Activated gamma-delta T cell (primary cell): Measurements from ENCODE around the gene ZNF442.
"Not testable (repeated sequence)": the region's sequence is repeated elsewhere in the genome, so short reads cannot be mapped to it uniquely, and the experiment has no call there.

Experiments
- DNase-seq: peaks from one replicate; lab custom pipeline; 2025; lab: John Stamatoyannopoulos, UW
- total RNA-seq, 2 donors: gene quantifications; one replicate each; lab custom pipeline; 2026; lab: John Stamatoyannopoulos, UW

Gene ZNF442
- 5.3 to 8.8 reads per million in 2 donors for total RNA-seq

DNA sequence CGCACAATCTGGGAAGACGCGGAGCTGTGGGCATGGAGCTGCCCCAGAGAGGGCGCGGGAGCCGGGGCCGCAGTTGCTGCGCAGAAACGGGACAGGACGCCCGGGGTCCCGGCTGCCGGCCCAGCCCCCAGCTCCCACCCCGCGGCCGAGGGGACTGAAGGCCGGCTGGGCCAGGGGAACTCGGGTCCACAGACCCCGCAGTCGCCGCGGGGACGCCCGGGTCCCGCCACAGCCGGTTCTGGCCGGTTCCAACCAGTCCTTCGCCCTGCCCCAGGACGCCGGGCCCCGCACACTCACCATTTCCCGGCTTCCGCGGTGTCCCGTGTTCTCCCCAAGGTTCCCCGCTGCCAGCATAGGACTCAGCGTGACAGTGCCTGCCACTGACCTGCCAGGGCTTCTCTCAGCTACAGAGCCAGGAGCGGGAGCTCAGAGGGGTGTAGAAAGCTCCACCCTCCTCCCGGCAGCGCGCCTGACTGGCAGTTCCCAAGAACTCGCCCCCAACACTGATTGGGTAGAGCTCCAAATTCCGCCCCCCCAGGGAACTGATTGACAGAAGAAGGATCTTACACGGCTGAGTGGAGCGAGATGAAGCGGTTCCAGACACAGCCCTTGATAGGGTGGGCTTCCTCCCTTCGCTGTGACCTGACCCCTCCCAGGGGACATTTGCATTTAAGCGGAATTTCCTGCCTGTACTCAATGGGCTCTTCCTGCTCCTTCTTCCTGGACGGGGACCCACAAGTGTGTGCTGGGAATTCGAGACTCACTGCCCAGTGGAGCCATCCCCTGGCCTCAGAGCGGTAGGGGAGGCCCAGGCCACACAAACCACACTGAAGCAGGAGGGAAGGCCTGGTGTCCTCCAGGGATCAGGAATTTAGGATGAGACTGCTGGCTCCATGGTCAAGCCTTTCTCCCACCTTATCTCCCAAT is at the start of gene ZNF442:
TSS of gene ZNF442 (minus strand) at position 448 of the 927 bp plus-strand sequence. CDS start 2,052 bp downstream, outside the sequence.
- peak; percentile 35 for DNase-seq

GRCh38 chr19:12411893-12412292 is 46.4 kb upstream of the ZNF442 start:
- DNase-seq, result no peak

DNA sequence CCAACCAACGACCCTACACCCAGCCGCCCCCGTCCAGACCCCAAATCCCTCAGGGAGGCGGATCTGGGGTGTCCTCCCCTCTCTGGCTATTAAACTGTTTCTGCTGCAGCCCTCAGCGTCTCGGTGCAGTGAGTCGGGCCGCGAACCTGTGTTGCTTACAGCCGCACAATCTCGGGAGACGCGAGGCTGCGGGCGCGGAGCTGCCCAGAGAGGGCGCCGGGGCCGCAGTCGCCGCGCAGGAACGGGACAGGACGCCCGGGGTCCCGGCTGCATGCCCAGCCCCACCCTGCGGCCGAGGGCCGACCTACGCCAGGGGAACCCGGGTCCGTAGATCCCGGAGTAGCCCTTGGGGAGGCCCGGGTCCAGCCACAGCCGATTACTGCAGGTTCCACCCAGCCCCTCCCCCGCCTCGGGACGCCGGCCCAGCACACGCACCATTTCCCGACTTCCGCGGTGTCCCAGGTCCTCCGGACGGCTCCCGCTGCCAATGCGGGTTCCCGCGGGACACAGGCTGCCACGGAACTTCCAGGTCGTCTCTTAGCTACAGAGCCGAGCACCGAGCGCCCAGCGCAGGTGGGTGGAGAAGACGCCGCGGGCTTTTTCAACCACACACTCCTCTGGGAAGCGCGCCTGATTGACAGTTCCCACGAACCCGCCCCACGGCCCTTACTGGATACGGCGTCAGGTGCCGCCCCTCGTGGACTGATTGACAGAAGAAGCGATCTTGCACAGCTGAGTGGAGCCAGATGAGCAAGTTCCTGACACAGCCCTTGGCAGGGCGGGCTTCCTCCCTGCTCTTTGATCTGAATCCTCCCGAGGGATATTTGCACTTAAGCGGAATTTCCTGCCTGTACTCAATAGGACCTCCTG is 35.4 kb upstream of the ZNF442 start, which contains the start of gene ZNF799:
TSS of gene ZNF799 (minus strand) at position 639 of the 870 bp plus-strand sequence. CDS start at position 438, 201 bp downstream.
- DNase-seq, result peak; percentile 39

GRCh38 chr19:12399901-12400632 is 34.6 kb upstream of the ZNF442 start:
- DNase-seq, result not testable (repeated sequence)

DNA sequence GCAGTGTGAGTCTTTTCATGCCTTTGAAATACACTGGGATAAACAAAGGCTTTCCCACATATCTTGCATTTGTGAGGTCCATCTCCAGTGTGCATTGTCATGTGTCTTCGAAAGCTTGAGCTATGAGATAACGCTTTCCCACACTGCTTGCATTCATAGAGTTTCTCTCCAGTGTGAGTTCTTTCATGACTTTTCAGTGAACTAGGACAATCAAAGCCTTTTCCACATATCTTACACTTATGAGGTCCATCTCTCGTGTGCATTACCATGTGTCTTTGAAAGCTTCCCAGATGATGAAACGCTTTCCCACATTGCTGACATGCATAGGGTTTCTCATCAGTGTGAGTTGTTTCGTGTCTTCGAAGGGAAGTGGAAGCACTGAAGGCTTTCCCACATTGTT is 25.7 kb upstream of the ZNF442 start:
- not testable (repeated sequence) for DNase-seq

DNA sequence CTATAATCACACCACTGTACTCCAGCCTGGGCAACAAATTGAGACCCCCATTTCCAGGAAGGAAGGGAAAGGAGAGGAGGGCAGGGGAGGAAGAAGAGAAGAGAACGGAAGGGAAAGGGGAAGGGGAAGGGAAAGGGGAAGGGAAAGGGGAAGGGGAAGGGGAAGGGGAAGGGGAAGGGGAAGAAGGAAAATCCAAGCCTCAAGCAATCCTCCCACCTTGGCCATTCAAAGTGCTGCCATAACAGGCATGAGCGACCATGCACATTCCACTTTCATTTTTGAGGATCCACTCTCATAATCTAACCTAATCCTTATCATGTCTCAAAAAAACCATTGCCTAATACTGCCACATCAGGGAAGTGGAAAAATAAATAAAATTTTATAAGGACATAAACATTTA is 20.9 kb upstream of the ZNF442 start:
- DNase-seq, result not testable (repeated sequence)

- no peak for DNase-seq
Measured at GRCh38 chr19:12380444-12380737, 14.9 kb upstream of the ZNF442 start.

GRCh38 chr19:12379732-12380443 is 14.4 kb upstream of the ZNF442 start:
- DNase-seq, result no peak

GRCh38 chr19:12374026-12374425 is 8.5 kb upstream of the ZNF442 start:
- no peak for DNase-seq

DNA sequence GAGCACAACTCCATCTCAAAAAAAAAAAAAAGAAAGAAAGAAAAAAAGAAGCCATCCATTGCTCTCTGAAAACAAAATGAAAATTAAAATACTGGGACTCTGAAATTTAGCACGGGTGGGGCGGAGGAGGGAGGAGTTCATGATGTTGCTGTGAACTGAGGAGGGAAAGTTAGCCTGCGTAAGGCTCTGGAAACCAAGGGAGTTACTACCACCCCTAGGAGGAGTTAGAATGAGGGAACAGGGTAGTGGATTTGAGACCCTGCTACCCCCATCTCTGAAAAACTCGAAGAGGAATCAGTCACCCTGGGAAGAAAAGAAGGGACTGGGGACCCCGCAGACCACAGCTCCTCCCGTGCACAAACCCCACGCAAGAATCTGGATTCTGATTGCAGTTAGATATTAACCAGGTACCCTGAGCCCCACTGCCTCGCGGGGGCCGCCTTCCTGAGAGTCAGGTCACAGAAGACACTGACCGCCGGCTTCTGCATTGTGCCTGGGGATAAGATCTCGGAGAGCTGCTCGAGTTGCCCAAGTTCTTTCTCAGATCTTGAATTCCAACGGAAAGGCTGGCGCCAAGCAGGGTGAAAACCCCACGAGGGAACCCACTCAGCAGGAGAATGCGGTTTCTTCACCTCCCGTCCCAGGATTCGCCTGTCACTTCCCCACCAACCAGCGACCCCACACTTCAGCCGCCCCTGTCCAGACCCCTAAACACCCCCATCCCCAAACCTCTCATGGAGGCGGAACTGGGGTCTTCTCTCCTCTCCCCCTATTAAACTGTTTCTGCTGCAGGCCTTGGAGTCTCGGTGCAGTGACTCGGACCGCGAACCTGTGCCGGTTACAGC is 870 bp downstream of the ZNF442 start:
- DNase-seq, result no peak

- DNase-seq, result not testable (repeated sequence)
Measured at GRCh38 chr19:12362236-12362635, 3.2 kb downstream of the ZNF442 start.

DNA sequence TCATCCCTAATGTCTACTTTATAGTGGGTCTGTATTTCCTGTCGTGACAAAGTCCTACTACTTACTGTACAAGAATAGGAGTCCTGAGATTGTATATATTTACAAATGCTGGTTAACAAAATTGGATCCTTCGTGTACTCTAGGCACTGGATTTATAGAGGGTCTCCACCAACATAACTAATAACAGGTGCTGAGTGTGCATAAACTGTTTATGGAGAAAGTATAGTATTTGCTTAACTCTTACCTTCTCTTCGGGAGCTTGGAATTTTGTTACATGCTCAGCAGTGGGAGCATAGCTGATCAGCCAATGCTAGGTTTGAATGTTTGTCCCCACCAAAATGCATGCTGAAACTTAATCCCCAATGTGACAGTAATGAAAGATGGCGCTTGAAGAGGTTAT is 12.1 kb downstream of the ZNF442 start:
- no peak for DNase-seq

DNA sequence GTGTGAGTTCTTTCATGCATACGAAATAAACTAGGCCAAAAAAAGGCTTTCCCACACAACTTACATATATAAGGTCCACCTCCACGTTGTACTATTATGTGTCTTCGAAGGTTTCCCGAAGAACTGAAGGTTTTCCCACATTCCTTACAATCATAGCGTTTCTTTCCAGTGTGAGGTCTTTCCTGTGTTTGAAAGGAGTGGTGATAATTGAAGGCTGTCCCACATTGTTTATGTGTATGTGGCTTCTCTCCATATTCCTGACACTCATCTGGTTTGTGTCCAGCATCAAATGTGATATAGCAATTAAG is 14.6 kb downstream of the ZNF442 start:
- no peak for DNase-seq

DNA sequence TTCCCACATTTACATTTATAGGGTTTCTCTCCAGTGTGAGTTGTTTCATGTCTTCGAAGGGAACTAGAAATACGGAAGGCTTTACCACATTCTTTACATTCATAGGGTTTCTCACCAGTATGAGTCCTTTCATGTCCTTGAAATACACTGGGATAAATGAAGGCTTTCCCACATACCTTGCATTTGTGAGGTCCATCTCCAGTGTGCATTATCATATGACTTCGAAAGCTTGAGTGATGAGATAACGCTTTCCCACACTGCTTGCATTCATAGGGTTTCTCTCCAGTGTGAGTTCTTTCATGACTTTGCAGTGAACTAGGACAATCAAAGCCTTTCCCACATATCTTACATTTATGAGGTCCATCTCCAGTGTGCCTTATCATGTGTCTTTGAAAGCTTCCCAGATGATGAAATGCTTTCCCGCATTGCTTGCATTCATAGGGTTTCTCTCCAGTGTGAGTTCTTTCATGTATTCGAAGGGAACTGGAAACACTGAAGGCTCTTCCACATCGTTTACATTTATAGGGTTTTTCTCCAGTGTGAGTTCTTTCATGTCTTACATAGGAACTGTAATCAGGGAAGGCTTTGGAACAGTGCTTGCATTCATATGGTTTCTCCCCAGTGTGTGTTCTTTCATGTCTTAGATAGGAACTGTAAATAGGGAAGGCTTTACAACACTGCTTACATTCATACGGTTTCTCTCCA is 15.1 kb downstream of the ZNF442 start:
- no peak for DNase-seq

DNA sequence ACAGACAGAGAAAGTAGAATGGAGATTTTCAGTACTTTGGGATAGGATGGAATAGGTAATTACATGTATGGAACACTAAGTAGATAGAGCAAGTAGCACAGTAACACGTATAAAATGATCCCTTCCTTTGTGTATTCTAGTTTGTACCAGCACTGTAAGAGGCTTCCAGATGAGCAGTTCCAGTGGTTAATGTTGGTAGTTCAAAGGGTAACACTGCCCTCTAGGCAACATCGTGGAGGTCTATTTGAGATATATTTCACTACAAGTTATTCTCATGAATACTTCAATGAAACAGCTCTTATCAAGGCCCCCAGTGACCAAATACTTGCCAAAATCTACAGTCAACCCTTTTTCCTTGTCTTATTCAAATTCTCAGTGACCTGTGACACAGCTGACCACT is 18.6 kb downstream of the ZNF442 start:
- no peak for DNase-seq

DNA sequence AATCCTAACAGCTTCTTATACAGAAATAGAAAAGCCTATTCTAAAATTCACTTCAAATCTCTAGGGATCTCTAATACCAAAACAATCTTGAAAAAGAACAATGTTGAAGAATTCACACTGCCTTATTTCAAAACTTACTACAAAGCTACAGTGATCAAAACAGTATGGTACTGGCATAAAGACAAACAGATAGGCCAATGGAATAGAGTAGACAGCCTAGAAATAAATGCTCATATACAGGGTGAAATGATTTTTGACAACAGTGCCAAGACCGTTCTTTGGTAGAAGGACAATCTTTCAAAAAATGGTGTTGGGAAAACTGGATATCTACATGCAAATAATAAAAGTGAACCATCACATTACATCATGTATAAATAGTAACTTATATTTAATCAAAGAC is 20.3 kb downstream of the ZNF442 start:
- no peak for DNase-seq

- peak; percentile 63 for DNase-seq
Measured at GRCh38 chr19:12333162-12334159, 32.0 kb downstream of the ZNF442 start, which contains the start of gene ZNF563. TSS of gene ZNF563 (minus strand) at chr19:12333633. CDS start at chr19:12333482, 151 bp downstream.

DNA sequence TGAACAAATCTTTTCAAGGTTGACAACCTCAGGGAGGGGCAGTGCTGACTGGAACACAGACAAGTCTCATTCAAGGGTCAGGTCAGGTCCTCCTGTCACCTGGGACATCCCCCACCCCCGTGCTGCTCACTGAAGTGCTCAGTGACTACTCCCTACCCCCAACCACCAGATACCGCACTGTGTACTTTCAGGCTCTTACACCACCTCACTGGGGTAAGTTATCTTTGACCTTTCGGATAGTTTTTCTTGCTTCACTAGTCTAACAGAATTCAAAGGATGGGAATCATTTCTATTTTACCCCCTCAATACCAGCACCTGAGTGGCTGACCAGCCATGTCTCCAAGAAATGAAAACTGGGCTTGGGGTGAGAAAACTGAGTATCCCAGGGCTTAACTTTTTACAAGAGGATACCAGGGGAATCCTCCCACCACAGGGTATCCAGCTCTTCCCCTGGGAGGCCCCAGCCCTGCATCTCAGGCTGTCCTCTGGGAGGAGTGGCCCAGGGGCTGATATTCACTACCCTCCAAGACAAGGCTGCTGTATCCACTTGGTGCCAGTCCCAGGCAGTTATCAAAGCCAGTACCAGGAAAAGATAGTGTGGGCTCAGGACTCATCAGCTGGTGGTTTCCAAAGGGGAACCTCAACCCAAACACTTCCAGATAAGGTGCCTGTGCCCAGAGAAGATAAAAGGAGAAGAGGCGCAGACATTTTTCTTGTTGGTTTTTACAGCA is 34.1 kb downstream of the ZNF442 start:
- DNase-seq, result no peak
